Measurements from ENCODE around the gene CD209.

The CD209 gene

GRCh38 chr19:7783991-7784423, 36.7 kb upstream of the CD209 start:
- TF ChIP-seq CTCF (conservative IDR thresholded peaks at IDR 0.05; ENCODE audit: low read depth, low read length), result no peak
- H2AFZ ChIP-seq (ENCODE audit: low read depth), result no peak overlapping the region
- no peak overlapping the region for H3K9ac ChIP-seq
- no peak overlapping the region for H3K4me3 ChIP-seq (IDR thresholded peaks at IDR 0.05; ENCODE audit: insufficient read depth, low read depth, low read length)
- no peak overlapping the region for H3K4me2 ChIP-seq
- no peak overlapping the region for H3K27ac ChIP-seq
- no peaks in the 10 kb centered on the region for H3K79me2 ChIP-seq (ENCODE audit: insufficient read depth, low read depth)
- H3K36me3 ChIP-seq (ENCODE audit: insufficient read depth), result no peaks in the 10 kb centered on the region
- H3K27me3 ChIP-seq (ENCODE audit: insufficient read depth, low read depth), result peaks cover 50% of the 10 kb centered on the region
- no peaks in the 10 kb centered on the region for H3K4me1 ChIP-seq (ENCODE audit: low read depth, poor library complexity, severe bottlenecking)
- H4K20me1 ChIP-seq (ENCODE audit: insufficient read depth), result no peaks in the 10 kb centered on the region

GRCh38 chr19:7781157-7781556, 33.8 kb upstream of the CD209 start:
- H3K4me3 ChIP-seq (IDR thresholded peaks at IDR 0.05; ENCODE audit: insufficient read depth, low read depth, low read length), result no peak overlapping the region
- H3K27me3 ChIP-seq (ENCODE audit: insufficient read depth, low read depth), result peaks cover 73% of the 10 kb centered on the region
- H3K4me2 ChIP-seq, result no peak overlapping the region
- no peaks in the 10 kb centered on the region for H3K79me2 ChIP-seq (ENCODE audit: insufficient read depth, low read depth)
- H4K20me1 ChIP-seq (ENCODE audit: insufficient read depth), result no peaks in the 10 kb centered on the region
- H3K4me1 ChIP-seq (ENCODE audit: low read depth, poor library complexity, severe bottlenecking), result no peaks in the 10 kb centered on the region
- no peak overlapping the region for H2AFZ ChIP-seq (ENCODE audit: low read depth)
- H3K9ac ChIP-seq, result no peak overlapping the region
- TF ChIP-seq CTCF (conservative IDR thresholded peaks at IDR 0.05; ENCODE audit: low read depth, low read length), result no peak
- H3K27ac ChIP-seq, result no peak overlapping the region
- H3K36me3 ChIP-seq (ENCODE audit: insufficient read depth), result no peaks in the 10 kb centered on the region

- H3K4me2 ChIP-seq, result no peak overlapping the region
- H3K27me3 ChIP-seq (ENCODE audit: insufficient read depth, low read depth), result peaks cover 84% of the 10 kb centered on the region
These were observed 32.5 kb upstream of the CD209 start for GRCh38 chr19:7779631-7780486.

GRCh38 chr19:7778081-7778480, 30.7 kb upstream of the CD209 start:
- no peaks in the 10 kb centered on the region for H4K20me1 ChIP-seq (ENCODE audit: insufficient read depth)
- H3K36me3 ChIP-seq (ENCODE audit: insufficient read depth), result no peaks in the 10 kb centered on the region
- H2AFZ ChIP-seq (ENCODE audit: low read depth), result no peak overlapping the region
- TF ChIP-seq CTCF (conservative IDR thresholded peaks at IDR 0.05; ENCODE audit: low read depth, low read length), result no peak
- no peak overlapping the region for H3K4me3 ChIP-seq (IDR thresholded peaks at IDR 0.05; ENCODE audit: insufficient read depth, low read depth, low read length)
- no peaks in the 10 kb centered on the region for H3K79me2 ChIP-seq (ENCODE audit: insufficient read depth, low read depth)
- H3K4me2 ChIP-seq, result no peak overlapping the region
- no peak overlapping the region for H3K27ac ChIP-seq
- H3K27me3 ChIP-seq (ENCODE audit: insufficient read depth, low read depth), result peaks cover 84% of the 10 kb centered on the region
- H3K4me1 ChIP-seq (ENCODE audit: low read depth, poor library complexity, severe bottlenecking), result peaks cover 2% of the 10 kb centered on the region
- no peak overlapping the region for H3K9ac ChIP-seq

More at GRCh38 chr19:7779631-7780486, 32.5 kb upstream of the CD209 start:
- no peak overlapping the region for H3K4me3 ChIP-seq (IDR thresholded peaks at IDR 0.05; ENCODE audit: insufficient read depth, low read depth, low read length)
- H2AFZ ChIP-seq (ENCODE audit: low read depth), result no peak overlapping the region
- no peak overlapping the region for H3K9ac ChIP-seq
- H4K20me1 ChIP-seq (ENCODE audit: insufficient read depth), result no peaks in the 10 kb centered on the region
- H3K36me3 ChIP-seq (ENCODE audit: insufficient read depth), result no peaks in the 10 kb centered on the region
- H3K79me2 ChIP-seq (ENCODE audit: insufficient read depth, low read depth), result no peaks in the 10 kb centered on the region
- H3K27ac ChIP-seq, result no peak overlapping the region
- no peaks in the 10 kb centered on the region for H3K4me1 ChIP-seq (ENCODE audit: low read depth, poor library complexity, severe bottlenecking)
- TF ChIP-seq CTCF (conservative IDR thresholded peaks at IDR 0.05; ENCODE audit: low read depth, low read length), result no peak
